H1 (cell line): ENCODE results near the gene UGGT1. TPM values are rescaled to one million over a fixed set of nuclear protein-coding genes. Genes with fewer than 3 reads are reported as not detected.

ENCODE experiments used
- POLR2A ChIP-seq, 2 experiments: IDR thresholded peaks; 1 replicate in 1 of 2; 2 replicates in 1 of 2; pipeline ENCODE4 v1.6.1; 2011; ENCODE audit warnings: low read depth in 2 of 2, low read length in 2 of 2, mild to moderate bottlenecking in 2 of 2; ENCODE audit errors: control extremely low read depth in 1 of 2
- RXRA ChIP-seq: IDR thresholded peaks from 2 replicates; pipeline ENCODE4 v1.6.1; 2011; ENCODE audit warnings: low read depth, mild to moderate bottlenecking, low read length, moderate library complexity; ENCODE audit not compliant: insufficient read depth
- SIN3A ChIP-seq, 2 experiments: IDR thresholded peaks in 1 of 2; conservative IDR thresholded peaks in 1 of 2; 2 replicates each; pipeline ENCODE4 v1.6.1; 2011 to 2012; ENCODE audit warnings: low read length in 2 of 2, improper control_type of control experiment in 1 of 2, low read depth in 1 of 2, mild to moderate bottlenecking in 1 of 2
- polyA plus RNA-seq, 7 experiments: library from polyadenylated mRNA; depleted of rRNA in 3 of 7; stranded (reverse) in 5 of 7; unstranded in 2 of 7; fragments of >200 nt in 5 of 7; fragments of 200-250 nt in 2 of 7; gene quantifications; 1 replicate in 5 of 7; 2 replicates in 1 of 7; 4 replicates in 1 of 7; pipeline versions ENCODE4 v1.2.1 to v1.2.3, GENCODE V29; 2011 to 2013; ENCODE audit warnings: missing spikeins in 2 of 7, mixed read lengths in 2 of 7
- total RNA-seq: library from RNA; stranded (reverse); fragmentation: NEBNext Ultra II Directional; extraction: Animal tissue kit (Norgen Biotek cat#: 25700); gene quantifications from 2 replicates; pipeline ENCODE4 v1.2.1, GENCODE V29; 2021
- TF ChIP-seq, protein P1 (sequence below): IDR thresholded peaks from 2 replicates; pipeline ENCODE4 v1.6.1; 2011; ENCODE audit warnings: low read length, improper control_type of control experiment

Gene UGGT1
- total and polyA plus RNA-seq, 2 of the 8 experiments (the other 6 are each of a cell fraction or from before 2014, with no cell fraction given), result 14.9 to 57.3 TPM

DNA sequence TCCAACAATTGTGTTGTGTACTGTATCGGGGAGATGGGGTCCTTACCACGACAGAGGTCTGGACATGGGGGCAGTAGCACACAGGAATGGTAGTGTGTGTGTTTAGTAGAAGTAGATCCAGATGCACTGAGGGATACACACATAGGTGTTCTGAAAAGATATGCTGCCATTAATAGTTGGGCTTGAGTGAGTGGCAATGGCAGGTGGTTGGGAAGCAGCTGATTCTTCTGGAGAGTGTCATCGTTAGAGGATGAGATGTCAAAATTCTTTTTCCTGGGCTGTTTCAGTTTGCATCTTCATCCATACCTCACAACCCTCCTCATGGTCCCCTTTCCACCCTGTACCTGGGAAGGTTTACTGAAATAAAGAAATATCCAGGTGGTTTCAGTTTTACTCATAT, 66.6 kb downstream of the UGGT1 start (continued):
- TF ChIP-seq, protein P1, sequence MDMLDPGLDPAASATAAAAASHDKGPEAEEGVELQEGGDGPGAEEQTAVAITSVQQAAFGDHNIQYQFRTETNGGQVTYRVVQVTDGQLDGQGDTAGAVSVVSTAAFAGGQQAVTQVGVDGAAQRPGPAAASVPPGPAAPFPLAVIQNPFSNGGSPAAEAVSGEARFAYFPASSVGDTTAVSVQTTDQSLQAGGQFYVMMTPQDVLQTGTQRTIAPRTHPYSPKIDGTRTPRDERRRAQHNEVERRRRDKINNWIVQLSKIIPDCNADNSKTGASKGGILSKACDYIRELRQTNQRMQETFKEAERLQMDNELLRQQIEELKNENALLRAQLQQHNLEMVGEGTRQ, result no peak
- TF ChIP-seq SIN3A (conservative IDR thresholded peaks at IDR 0.05 in 1 of 2, IDR thresholded peaks at IDR 0.05 in 1 of 2; ENCODE audit: low read depth in 1 of 2, low read length in 2 of 2) (no peak), POLR2A (IDR thresholded peaks at IDR 0.05; ENCODE audit: control extremely low read depth in 1 of 2, low read depth in 2 of 2, low read length in 2 of 2) (no peak), RXRA (no peak)
